AG04450 (cell line): ENCODE measurements around the gene VCAM1. TPM values are rescaled to one million over a fixed set of nuclear protein-coding genes. Genes with fewer than 3 reads are reported as not detected.
"Not testable (repeated sequence)": the region's sequence is repeated elsewhere in the genome, so short reads cannot be mapped to it uniquely, and the experiment has no call there.

Source experiments
- CTCF ChIA-PET: fragments of 300-600, 350-600 bp; formaldehyde crosslinking; extraction: SDS; loops from one replicate; lab custom pipeline; 2022; ENCODE audit warnings: antibody characterized with exemption, inconsistent platforms; lab: Charles Lee
- POLR2A ChIA-PET: fragments of 350-600 bp; formaldehyde crosslinking; extraction: SDS; loops from one replicate; lab custom pipeline; 2021; ENCODE audit warnings: antibody characterized with exemption, inconsistent platforms; lab: Yijun Ruan, JAX
- DNase-seq: peaks from one replicate; pipeline ENCODE4 v3.0.0-alpha.2; 2011; ENCODE audit warnings: low read depth, low spot score
- H3K27ac ChIP-seq: one replicate; pipeline ENCODE4 v1.5.1; 2012; ENCODE audit warnings: low read depth, low read length, control low read depth
- H3K27me3 ChIP-seq: one replicate; pipeline ENCODE4 v1.6.0; 2012; ENCODE audit warnings: low read length; ENCODE audit not compliant: control insufficient read depth, insufficient read depth
- H3K4me3 ChIP-seq: 2 replicates; pipeline ENCODE4 v1.5.1; 2011; ENCODE audit warnings: mild to moderate bottlenecking, low read depth, low read length, control low read depth
- H3K9me3 ChIP-seq: 2 replicates; pipeline ENCODE4 v1.5.1; 2012; ENCODE audit warnings: low read length; ENCODE audit not compliant: control insufficient read depth, insufficient read depth
- CTCF ChIP-seq: IDR thresholded peaks from 2 replicates; pipeline ENCODE4 v1.5.1; 2011; ENCODE audit warnings: low read depth, low read length, control low read depth, inconsistent platforms
- polyA plus RNA-seq: library from polyadenylated mRNA; depleted of rRNA; stranded (reverse); fragments of >200 nt; gene quantifications from 2 replicates; pipeline ENCODE4 v1.2.3, GENCODE V29; 2011

The VCAM1 gene
- polyA plus RNA-seq, 1 experiment: 40.3 TPM

- no peak for DNase-seq
- CTCF ChIA-PET: no interaction called here
- no peak for TF ChIP-seq CTCF
- POLR2A ChIA-PET: no interaction called here
- H3K27me3 ChIP-seq: no peaks in the 10 kb centered on the region
- no peak overlapping the region for H3K27ac ChIP-seq
- H3K4me3 ChIP-seq: no peak overlapping the region
- no peaks in the 10 kb centered on the region for H3K9me3 ChIP-seq
Observed at GRCh38 chr1:100775483-100775882, 55.9 kb downstream of the VCAM1 start.

- no peak for TF ChIP-seq CTCF
- DNase-seq: no peak
- CTCF ChIA-PET: no interaction called here
- no peaks in the 10 kb centered on the region for H3K9me3 ChIP-seq
- no peaks in the 10 kb centered on the region for H3K27me3 ChIP-seq
- H3K4me3 ChIP-seq: no peak overlapping the region
- POLR2A ChIA-PET: no interaction called here
- H3K27ac ChIP-seq: no peak overlapping the region
Observed at GRCh38 chr1:100778748-100779147, 59.2 kb downstream of the VCAM1 start.

- H3K27ac ChIP-seq: no peak overlapping the region
- no peak for TF ChIP-seq CTCF
- ChIA-PET POLR2A (no interaction called here), CTCF (no interaction called here)
- no peaks in the 10 kb centered on the region for H3K27me3 ChIP-seq
- no peaks in the 10 kb centered on the region for H3K9me3 ChIP-seq
- H3K4me3 ChIP-seq: no peak overlapping the region
- no peak for DNase-seq
Observed at GRCh38 chr1:100780814-100781213, 61.3 kb downstream of the VCAM1 start.

GRCh38 chr1:100781728-100782127 is 62.2 kb downstream of the VCAM1 start:
- H3K27ac ChIP-seq, POLR2A ChIA-PET, H3K4me3 ChIP-seq, H3K9me3 ChIP-seq, DNase-seq, H3K27me3 ChIP-seq, CTCF ChIA-PET: not testable (repeated sequence)

- ChIA-PET POLR2A (no interaction called here), CTCF (no interaction called here)
- Histone ChIP-seq H3K4me3 (no peak overlapping the region), H3K27ac (no peak overlapping the region), H3K9me3 (no peaks in the 10 kb centered on the region), H3K27me3 (no peaks in the 10 kb centered on the region)
- TF ChIP-seq CTCF: no peak
- DNase-seq: no peak
Observed at GRCh38 chr1:100782473-100783039, 63.0 kb downstream of the VCAM1 start.
